MM.1S (cell line): ENCODE data around the gene CAPS.

Experiments
- DNase-seq: peaks from one replicate; pipeline ENCODE4 v3.0.0-alpha.2; 2015
- H2AFZ ChIP-seq: fragments of 300-600 bp; sonication (generic); 2 replicates; pipeline ENCODE4 v1.6.0; 2016; ENCODE audit warnings: antibody characterized with exemption, low read length
- H3F3A ChIP-seq: fragments of 300-600 bp; sonication (generic); 2 replicates; pipeline ENCODE4 v1.6.1; 2016; ENCODE audit warnings: mild to moderate bottlenecking, antibody characterized with exemption, low read length, moderate library complexity, mixed read lengths; ENCODE audit not compliant: insufficient read depth
- H3K27ac ChIP-seq: fragments of 300-600 bp; sonication (generic); 2 replicates; pipeline ENCODE4 v1.5.1; 2016; ENCODE audit warnings: mild to moderate bottlenecking, low read length
- H3K27me3 ChIP-seq: fragments of 300-600 bp; sonication (generic); replicated peaks from 2 replicates; pipeline ENCODE4 v1.6.0; 2016; ENCODE audit warnings: low read length; ENCODE audit not compliant: insufficient read depth
- H3K36me3 ChIP-seq: fragments of 300-600 bp; sonication (generic); replicated peaks from 2 replicates; pipeline ENCODE4 v1.6.1; 2016; ENCODE audit warnings: mild to moderate bottlenecking, low read length, mixed read lengths; ENCODE audit not compliant: insufficient read depth
- H3K4me1 ChIP-seq: fragments of 300-600 bp; sonication (generic); 2 replicates; pipeline ENCODE4 v1.6.1; 2016; ENCODE audit warnings: low read length, mixed read lengths
- H3K4me2 ChIP-seq: fragments of 300-600 bp; sonication (generic); 2 replicates; pipeline ENCODE4 v1.6.0; 2016; ENCODE audit warnings: low read depth, low read length
- H3K4me3 ChIP-seq: fragments of 300-600 bp; sonication (generic); 2 replicates; pipeline ENCODE4 v1.5.1; 2016; ENCODE audit warnings: low read length, mixed read lengths
- H3K79me2 ChIP-seq: fragments of 300-600 bp; sonication (generic); 2 replicates; pipeline ENCODE4 v1.6.1; 2016; ENCODE audit warnings: mixed run types, low read length, mixed read lengths
- H3K9ac ChIP-seq: fragments of 300-600 bp; sonication (generic); 2 replicates; pipeline ENCODE4 v1.6.1; 2016; ENCODE audit warnings: low read length, mixed read lengths
- H3K9me2 ChIP-seq: fragments of 300-600 bp; sonication (generic); replicated peaks from 2 replicates; pipeline ENCODE4 v1.6.1; 2016; ENCODE audit warnings: mild to moderate bottlenecking, low read length, mixed read lengths; ENCODE audit not compliant: insufficient read depth
- H3K9me3 ChIP-seq: fragments of 300-600 bp; sonication (generic); replicated peaks from 2 replicates; pipeline ENCODE4 v1.6.1; 2016; ENCODE audit warnings: mild to moderate bottlenecking, low read length, mixed read lengths; ENCODE audit not compliant: insufficient read depth
- H4K20me1 ChIP-seq: fragments of 300-600 bp; sonication (generic); 2 replicates; pipeline ENCODE4 v1.6.1; 2016; ENCODE audit warnings: mild to moderate bottlenecking, low read length, moderate library complexity, mixed read lengths; ENCODE audit not compliant: insufficient read depth
- EZH2 ChIP-seq: fragments of 300-600 bp; sonication (generic); optimal IDR thresholded peaks from 2 replicates; pipeline ENCODE3; 2017; ENCODE audit warnings: low read depth, mild to moderate bottlenecking, antibody characterized with exemption, low read length, mixed read lengths
- EZH2phosphoT487 ChIP-seq: fragments of 300-600 bp; sonication (generic); IDR thresholded peaks from 2 replicates; pipeline ENCODE4 v1.6.1; 2018; ENCODE audit warnings: antibody characterized with exemption, low read length
- TF ChIP-seq, protein P1 (sequence below): fragments of 300-600 bp; sonication (generic); IDR thresholded peaks from 2 replicates; pipeline ENCODE4 v1.5.1; 2016; ENCODE audit warnings: antibody characterized with exemption, low read length, mixed read lengths

CAPS gene

DNA sequence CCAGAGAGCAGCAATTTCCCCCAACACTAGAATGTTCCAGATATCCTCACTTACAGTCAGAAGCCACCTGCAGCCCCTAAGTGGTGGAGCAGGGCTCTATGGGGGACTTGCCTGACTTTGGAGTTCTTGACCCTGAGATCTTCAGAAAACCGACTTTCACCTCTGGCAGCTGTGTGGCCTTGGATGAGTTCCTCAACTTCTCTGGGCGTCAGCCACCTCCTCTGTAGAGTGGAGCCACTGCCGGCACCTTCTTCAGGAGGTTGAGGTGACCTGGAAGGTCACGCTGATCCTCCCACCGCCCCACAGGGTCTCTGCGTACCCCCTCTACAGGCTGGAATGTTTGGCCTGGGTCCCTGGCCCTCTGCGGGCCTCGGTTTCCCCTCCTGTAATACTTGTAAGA is 36.6 kb upstream of the CAPS start:
- Histone ChIP-seq H3K36me3 (no peaks in the 10 kb centered on the region), H3F3A (no peaks in the 10 kb centered on the region), H3K27ac (no peak overlapping the region), H3K9me2 (no peaks in the 10 kb centered on the region), H4K20me1 (no peaks in the 10 kb centered on the region), H2AFZ (no peak overlapping the region), H3K4me3 (no peak overlapping the region), H3K9me3 (no peaks in the 10 kb centered on the region), H3K79me2 (no peaks in the 10 kb centered on the region), H3K27me3 (peaks cover 77% of the 10 kb centered on the region), H3K4me2 (no peak overlapping the region), H3K9ac (no peak overlapping the region), H3K4me1 (no peaks in the 10 kb centered on the region)
- no peak for DNase-seq
- TF ChIP-seq, protein P1, sequence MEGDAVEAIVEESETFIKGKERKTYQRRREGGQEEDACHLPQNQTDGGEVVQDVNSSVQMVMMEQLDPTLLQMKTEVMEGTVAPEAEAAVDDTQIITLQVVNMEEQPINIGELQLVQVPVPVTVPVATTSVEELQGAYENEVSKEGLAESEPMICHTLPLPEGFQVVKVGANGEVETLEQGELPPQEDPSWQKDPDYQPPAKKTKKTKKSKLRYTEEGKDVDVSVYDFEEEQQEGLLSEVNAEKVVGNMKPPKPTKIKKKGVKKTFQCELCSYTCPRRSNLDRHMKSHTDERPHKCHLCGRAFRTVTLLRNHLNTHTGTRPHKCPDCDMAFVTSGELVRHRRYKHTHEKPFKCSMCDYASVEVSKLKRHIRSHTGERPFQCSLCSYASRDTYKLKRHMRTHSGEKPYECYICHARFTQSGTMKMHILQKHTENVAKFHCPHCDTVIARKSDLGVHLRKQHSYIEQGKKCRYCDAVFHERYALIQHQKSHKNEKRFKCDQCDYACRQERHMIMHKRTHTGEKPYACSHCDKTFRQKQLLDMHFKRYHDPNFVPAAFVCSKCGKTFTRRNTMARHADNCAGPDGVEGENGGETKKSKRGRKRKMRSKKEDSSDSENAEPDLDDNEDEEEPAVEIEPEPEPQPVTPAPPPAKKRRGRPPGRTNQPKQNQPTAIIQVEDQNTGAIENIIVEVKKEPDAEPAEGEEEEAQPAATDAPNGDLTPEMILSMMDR, result no peak
- TF ChIP-seq EZH2phosphoT487 (no peak), EZH2 (no peak)

DNA sequence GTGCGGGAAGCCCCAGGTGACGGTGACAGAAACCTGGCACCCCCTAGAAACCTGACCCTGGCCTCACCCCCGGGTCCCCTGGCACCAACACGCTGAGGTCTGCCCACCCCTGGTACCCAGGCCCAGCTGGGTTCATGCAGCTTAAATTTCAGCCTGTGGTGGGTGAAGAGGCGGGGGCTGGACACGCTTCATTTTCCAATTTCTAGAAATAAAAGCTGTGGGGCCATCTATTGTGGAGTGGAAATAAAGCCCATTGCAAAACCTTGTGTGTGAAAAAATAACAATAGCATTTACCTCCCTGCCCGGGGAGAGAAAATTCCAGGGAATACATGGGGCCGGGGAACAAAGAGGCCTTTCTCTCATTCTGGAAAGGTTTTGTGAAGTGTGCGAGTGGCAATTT is 36.2 kb upstream of the CAPS start:
- Histone ChIP-seq H3K9ac (no peak overlapping the region), H3K4me1 (no peaks in the 10 kb centered on the region)

DNA sequence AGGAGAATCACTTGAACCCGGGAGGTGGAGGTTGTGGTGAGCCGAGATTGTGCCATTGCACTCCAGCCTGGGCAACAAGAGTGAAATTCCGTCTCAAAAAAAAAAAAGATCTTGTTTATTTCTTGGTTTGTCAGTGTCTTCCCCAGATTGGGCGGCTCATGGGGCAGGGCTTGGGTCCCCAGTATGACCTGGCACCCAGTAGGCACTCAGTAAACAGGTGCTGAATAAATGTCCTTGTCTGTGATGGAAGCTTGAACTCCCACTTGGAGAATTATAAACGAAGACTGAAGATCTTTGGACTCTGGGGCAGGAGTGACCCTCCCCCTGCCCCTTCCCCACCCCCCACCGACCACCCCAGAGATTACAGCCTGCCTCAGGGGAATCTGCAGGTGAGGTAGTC is 33.9 kb upstream of the CAPS start:
- H3K79me2 ChIP-seq, result no peaks in the 10 kb centered on the region
- H3K9me3 ChIP-seq, result no peaks in the 10 kb centered on the region
- TF ChIP-seq EZH2phosphoT487, result no peak
- TF ChIP-seq, protein P1, result no peak
- TF ChIP-seq EZH2, result no peak
- no peak overlapping the region for H3K27ac ChIP-seq
- no peak for DNase-seq
- peaks cover 83% of the 10 kb centered on the region for H3K27me3 ChIP-seq
- no peaks in the 10 kb centered on the region for H4K20me1 ChIP-seq
- H2AFZ ChIP-seq, result no peak overlapping the region
- H3K4me1 ChIP-seq, result no peaks in the 10 kb centered on the region
- H3K9ac ChIP-seq, result no peak overlapping the region
- no peaks in the 10 kb centered on the region for H3F3A ChIP-seq
- H3K36me3 ChIP-seq, result no peaks in the 10 kb centered on the region
- H3K9me2 ChIP-seq, result no peaks in the 10 kb centered on the region
- H3K4me3 ChIP-seq, result no peak overlapping the region
- H3K4me2 ChIP-seq, result no peak overlapping the region

More for the DNA sequence above, 36.2 kb upstream of the CAPS start:
- H4K20me1 ChIP-seq, result no peaks in the 10 kb centered on the region
- no peaks in the 10 kb centered on the region for H3F3A ChIP-seq
- H3K4me3 ChIP-seq, result no peak overlapping the region
- H3K36me3 ChIP-seq, result no peaks in the 10 kb centered on the region
- no peaks in the 10 kb centered on the region for H3K79me2 ChIP-seq
- H3K27ac ChIP-seq, result no peak overlapping the region
- TF ChIP-seq EZH2, result no peak
- H3K4me2 ChIP-seq, result no peak overlapping the region
- no peaks in the 10 kb centered on the region for H3K9me3 ChIP-seq
- DNase-seq, result no peak
- no peak overlapping the region for H2AFZ ChIP-seq
- H3K9me2 ChIP-seq, result no peaks in the 10 kb centered on the region
- H3K27me3 ChIP-seq, result peaks cover 77% of the 10 kb centered on the region

DNA sequence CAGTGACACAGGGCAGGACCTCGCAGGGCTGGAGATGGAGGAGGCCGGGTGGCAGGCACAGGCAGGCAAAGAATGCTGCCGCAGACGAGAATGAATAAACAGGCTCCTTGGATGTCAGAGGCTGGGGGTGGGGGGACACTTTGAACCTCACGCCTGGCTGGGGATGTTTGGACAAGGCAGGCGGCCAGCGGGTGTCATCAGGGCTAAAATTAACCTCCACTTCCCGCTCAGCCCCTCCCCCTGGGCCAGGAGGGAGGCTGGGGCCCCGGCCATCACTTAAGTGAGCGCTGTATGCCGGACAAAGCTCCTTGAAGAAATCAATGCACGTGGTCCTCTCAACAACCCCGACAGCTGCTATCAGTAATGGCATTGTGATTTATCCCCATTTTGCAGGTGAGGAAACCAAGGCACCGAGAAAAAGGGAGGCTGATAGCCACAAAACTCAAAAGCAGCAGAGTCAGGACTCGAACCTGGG is 33.4 kb upstream of the CAPS start:
- no peaks in the 10 kb centered on the region for H3F3A ChIP-seq
- no peak overlapping the region for H3K27ac ChIP-seq
- H3K4me1 ChIP-seq, result no peaks in the 10 kb centered on the region
- H3K79me2 ChIP-seq, result no peaks in the 10 kb centered on the region
- H3K4me3 ChIP-seq, result no peak overlapping the region
- no peaks in the 10 kb centered on the region for H3K36me3 ChIP-seq
- no peaks in the 10 kb centered on the region for H3K9me3 ChIP-seq
- no peak overlapping the region for H2AFZ ChIP-seq
- H3K9ac ChIP-seq, result no peak overlapping the region
- H3K4me2 ChIP-seq, result no peak overlapping the region
- TF ChIP-seq, protein P1, result no peak
- TF ChIP-seq EZH2phosphoT487, result no peak
- TF ChIP-seq EZH2, result peak; percentile 50
- DNase-seq, result no peak
- H3K9me2 ChIP-seq, result no peaks in the 10 kb centered on the region
- no peaks in the 10 kb centered on the region for H4K20me1 ChIP-seq
- peaks cover 88% of the 10 kb centered on the region for H3K27me3 ChIP-seq
